HG03095 (cell line): ENCODE measurements around the gene KIF3C.
"Not testable (repeated sequence)": the region's sequence is repeated elsewhere in the genome, so short reads cannot be mapped to it uniquely, and the experiment has no call there.

Experiments
- ATAC-seq: cut with Tn5 transposase; IDR thresholded peaks from one replicate; pipeline ENCODE4 v1.9.1; 2021; ENCODE audit warnings: moderate library complexity; ENCODE audit not compliant: unreplicated experiment

Gene KIF3C

DNA sequence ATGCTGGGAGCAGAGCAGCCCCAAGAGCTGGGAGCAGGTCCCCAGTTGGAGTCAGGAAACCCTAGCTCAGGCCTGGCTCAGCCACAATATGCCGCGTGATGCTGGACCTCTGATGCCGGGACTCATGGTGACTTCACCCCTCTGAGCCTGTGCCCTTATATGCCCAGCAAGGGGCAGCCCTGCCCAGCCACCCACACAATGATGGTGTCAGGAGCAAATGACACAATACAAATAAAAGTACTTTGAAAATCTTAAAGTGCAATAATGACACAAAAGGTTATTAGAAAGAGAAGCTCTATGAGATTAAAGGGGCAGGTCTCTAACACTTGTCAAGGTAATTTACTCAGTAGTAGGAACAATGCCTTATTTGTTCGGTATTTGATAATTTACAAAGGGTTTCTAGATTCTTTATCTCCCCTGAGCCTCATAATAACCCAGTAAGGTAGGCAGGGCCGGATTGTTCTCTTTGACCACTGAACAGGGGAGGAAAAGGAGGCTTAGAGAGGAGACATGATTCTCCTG is 18.3 kb upstream of the KIF3C start:
- ATAC-seq = no peak

DNA sequence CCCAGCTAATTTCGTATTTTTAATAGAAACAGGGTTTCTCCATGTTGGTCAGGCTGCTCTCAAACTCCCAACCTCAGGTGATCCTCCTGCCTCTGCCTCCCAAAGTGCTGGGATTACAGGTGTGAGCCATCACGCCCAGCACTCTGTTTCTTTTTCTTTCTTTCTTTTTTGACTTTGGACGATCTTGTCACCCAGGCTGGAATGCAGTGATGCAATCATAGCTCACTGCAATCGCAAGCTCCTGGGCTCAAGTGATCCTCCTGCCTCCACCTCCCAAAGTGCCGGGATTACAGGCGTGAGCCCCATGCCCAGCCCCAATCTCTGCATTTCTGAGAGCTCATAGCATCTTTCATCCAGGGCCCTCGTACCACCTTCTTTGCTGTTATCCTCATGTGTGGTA is 17.1 kb upstream of the KIF3C start:
- not testable (repeated sequence) for ATAC-seq

DNA sequence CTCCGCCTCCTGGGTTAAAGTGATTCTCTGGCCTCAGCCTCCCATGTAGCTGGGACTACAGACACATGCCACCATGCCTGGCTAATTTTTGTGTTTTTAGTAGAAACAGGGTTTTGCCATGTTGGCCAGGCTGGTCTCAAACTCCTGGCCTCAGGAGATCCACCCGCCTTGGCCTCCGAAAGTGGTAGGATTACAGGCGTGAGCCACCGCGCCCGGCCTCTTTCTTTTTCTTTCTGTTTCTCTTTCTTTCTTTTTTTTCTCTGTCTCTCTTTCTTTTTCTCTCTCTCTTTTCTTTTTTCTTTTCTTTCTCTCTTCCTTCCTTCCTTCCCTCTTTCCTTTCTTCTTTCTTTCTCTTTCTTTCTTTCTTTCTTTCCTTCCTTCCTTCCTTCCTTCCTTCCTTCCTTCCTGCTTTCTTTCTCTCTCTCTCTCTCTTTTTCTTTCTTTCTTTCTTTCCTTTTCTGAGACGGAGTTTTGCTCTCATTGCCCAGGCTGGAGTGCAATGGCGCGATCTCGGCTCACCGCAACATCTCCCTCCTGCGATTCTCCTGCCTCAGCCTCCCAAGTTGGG is 16.6 kb upstream of the KIF3C start:
- not testable (repeated sequence) for ATAC-seq

DNA sequence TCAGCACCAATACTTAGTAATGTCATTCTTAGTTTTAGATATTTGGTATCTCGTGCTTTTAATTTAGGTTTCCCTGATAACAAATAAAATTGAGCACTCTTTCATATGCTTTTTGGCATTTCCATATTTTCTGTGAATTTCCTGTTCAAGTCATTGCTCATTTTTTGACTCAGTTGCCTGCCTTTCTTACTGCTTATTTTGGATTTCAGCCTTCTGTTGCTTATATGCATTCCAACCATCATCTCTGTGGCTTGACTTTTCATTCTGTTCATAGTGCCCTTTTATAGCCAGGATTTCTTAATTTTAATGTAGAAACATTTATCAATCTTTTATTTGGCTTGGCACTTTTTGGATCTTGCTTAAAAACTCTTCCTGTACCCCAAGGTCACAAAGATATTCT is 14.5 kb upstream of the KIF3C start:
- ATAC-seq = no peak

DNA sequence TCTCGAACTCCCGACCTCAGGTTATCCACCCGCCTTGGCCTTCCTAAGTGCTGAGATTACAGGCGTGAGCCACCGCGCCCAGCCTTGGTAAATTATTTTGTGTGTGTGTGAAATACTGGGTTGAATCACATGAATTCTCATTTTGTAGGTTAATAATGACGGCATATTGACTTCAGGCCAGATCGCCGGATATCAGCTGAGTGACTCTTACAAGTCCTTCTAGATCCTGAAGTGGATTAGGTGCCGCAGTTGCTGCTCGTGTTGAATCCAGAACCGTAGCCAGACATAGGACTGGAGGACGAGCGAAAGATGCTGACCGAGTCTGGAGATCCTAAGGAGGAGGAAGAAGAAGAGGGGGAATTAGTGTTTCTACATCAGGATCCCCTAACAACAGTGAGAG is 12.2 kb upstream of the KIF3C start:
- no peak for ATAC-seq

DNA sequence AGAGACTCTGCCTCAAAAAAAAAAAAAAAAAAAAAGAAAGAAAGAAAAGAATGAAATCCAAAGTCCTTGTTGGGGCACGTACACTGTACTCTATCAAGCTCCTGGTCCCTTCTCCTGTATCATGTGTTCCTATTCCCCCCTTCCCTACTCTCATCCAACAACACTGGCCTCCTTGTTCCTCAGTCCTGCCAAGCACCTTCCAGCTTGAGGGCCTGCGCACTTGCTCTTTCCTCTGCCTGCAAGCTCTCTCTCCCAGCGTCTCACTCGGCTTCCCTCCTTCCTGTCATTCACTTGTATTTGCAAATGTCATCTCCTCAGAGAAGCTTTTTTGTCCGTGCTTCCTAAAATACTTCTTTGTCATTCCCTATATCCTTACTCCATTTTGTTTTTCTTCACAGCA is 10.8 kb upstream of the KIF3C start:
- no peak for ATAC-seq

DNA sequence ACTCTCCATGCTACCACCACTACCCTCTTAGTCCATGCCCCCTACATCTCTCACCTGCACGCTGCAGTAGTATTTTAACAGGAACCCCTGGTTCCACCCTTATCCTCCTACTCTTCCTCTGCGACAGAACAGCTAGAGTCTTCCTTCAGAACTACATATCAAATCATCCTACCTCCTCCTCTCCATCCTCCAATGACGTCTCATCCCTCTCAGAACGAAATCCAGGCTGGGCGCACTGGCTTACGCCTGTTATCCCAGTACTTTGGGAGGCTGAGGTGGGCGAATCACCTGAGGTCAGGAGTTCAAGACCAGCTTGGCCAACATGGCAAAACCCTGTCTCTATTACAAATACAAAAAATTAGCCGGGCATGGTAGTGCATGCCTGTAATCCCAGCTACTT is 10.3 kb upstream of the KIF3C start:
- no peak for ATAC-seq

DNA sequence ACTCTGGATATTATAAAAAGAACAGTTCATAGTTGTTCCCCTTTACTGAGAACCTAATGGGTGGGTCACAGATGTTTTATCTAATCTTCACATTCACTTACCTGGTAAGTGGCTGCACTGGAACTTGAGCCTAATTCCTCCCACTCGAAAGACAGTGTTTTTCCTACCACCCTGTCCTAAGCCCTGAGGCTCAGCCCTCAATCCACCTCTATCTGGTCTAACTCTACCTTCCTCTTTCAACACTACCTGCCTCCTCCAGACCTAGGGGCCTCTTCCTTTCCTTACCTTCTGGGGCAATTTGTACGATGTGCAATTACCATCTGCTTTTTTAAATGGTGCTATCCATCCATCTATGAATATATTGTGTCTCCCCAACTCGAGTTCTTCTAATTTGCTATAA is 9.7 kb upstream of the KIF3C start:
- ATAC-seq = no peak

DNA sequence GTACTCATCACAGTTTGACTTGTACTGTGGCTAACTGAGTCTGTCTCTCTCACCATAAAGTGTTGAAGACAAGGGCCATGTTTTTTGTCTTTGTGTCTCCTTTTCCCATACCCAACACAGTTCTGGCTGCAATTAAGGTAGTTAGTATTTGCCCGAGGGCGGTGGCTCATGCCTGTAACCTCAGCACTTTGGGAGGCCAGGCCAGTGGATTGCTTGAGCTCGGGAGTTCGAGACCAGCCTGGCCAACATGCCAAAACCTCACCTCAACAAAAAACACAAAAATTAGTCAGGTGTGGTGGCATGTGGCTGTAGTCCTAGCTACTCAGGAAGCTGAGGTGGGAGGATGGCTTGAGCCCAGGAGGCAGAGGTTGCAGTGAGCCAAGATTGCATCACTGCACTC is 6.9 kb upstream of the KIF3C start:
- ATAC-seq = no peak

DNA sequence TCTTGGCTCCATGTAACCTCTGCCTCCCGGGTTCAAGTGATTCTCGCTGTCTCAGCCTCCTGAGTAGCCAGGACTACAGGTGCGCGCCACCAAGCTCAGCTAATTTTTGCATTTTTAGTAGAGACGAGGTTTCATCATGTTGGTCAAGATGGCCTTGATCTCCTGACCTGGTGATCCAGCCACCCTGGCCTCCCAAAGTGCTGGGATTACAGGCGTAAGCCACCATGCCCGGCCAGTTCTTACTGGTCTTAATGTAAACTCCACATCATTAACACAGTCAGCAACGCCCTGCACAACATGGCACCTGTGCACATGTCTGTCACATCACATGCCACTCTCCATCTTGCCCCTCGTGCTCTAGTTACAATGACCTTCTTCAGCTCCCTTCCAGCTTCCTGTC is 5.8 kb upstream of the KIF3C start:
- no peak for ATAC-seq

DNA sequence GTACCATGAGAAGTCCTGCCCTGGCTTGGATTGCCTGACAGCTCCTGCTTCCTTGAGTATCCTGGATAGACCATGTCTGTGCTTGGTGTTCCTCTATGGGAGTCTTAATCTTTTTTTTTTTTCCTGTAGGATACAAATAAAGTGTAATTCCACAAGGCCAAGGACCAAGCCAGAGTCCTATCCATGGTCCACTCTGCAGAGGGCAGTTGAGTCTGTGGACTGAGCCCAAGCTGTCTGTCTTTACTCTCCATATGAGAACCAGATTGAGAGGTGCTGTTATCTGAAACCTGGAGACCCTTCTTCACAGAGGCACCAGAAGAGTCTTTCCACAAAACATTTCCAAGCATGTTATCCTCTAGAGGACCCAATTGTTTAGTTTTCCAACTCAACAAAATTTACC is 1.4 kb upstream of the KIF3C start:
- no peak for ATAC-seq

DNA sequence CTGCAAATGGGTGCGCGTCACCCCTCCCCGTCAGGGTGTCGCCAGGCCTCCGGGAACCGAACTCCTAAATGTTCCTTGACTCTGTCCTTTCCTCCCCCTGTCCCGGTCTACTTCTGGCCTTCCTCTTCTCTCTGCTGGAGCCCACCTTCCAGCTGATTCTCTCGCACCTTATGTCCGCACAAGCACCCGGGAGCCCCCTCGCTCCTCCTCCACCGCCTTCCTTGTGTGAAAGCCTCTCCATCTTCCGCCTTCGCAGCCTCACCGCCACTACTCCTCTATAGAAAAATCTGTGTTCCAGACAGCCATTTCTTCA is 627 bp upstream of the KIF3C start:
- ATAC-seq = no peak

DNA sequence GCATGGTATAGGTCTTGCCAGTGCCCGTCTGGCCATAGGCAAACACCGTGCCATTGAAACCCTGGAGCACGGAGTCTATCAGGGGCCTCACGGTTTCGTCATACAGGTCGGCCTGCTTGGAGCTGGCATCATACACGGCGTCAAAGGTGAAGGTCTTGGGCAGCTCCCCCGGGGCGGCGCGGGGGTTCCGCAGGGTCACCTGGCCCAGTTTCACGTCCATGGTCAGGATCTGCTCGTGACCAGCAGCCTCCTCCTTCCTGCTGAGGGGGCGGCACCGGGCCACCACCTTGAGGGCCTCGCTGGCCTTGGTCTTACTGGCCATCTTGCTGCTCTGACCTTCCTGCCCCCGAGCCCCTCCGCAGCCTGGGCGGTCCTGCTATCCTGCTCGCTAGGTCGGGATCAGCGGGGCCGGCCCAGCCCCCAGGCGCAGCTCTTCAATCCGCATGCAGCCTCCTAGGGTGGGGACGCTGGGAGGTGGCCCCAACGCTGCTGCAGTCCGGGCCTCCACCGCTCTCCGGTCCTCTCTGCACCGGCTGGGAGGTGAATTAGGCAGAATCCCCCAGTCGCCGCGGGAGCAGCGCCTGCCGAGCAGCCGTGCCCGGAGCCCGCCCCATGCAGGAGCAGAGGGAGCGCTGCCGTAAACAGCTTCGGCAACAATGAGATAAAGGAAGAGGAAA is 563 bp downstream of the KIF3C start:
- ATAC-seq = no peak

DNA sequence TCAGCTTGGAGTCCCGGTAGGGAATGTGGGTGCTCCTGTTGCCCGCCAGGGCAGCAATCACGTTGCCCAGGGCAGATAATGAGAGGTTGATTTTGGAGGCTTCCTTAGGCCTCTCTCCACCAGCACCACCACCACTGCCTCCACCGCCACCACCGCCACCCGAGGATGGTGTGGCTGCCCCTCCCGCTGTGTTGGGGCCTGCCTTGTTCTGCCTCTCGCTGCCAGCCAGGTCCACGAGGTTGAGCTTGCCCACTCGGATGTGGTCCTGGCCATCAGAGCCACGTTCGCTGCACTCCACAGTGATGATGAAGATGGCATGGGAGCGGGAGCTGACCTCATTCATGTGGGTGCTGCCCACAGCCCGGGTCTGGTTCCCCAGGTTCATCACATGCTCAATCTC is 1.3 kb downstream of the KIF3C start:
- no peak for ATAC-seq

DNA sequence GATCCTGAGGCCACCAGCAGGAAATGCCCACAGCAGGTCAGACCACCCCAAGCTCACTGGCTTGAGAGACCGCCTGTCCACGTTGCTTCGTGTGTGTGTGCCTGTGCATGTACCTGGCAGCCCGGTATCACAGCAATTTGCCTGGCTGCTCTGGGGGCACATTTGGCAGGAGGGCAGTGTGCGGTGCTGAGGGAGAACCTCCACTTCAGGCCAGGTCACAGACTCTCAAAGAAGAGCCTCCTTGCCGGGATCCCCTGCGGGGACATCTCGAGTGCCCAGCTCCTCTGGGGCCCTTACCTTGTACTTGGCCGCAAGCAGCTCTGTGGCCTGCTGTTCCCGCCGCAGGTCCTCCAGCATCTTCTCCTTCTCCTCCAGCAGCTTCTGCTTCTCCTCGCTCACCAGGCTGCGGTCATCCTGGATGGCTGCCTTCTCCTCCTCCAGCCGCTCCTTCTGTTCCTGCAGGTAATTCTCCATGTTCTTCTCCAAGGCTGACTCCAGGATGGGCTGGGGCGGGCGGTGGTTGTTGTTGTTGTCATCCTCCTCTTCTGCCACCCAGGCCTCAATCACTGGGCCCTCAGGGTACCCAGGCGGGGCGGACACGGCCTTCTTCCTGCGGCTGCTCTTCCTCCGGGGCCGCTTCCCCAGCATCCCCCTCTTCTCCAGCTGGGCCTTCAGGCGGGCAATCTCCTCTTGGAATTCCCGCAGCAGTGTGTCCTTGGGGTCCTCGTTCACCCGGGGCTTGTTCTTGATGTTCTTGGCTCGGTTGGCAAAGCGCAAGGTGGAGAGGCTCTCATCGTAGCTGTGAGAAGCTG is 2.0 kb downstream of the KIF3C start:
- ATAC-seq = no peak

DNA sequence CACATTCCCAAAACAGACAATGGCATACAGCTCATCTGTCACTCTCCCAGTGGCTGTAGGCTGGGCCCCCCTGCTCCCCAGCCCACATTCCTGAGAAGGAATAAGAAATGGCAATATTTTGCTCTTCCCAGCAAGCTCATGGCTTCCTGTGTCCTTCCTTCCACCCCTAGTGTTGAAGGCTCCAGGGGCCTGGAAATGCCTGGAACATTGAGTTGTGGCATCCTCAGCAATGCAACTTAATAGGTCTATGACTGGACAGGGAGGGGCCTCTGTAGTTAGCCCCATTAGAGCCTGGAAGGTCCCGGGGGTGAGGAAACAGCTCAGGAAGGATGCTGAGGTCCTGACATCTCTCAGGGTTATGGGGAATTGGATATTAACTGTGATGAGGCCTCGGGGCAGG is 3.3 kb downstream of the KIF3C start:
- ATAC-seq = no peak

DNA sequence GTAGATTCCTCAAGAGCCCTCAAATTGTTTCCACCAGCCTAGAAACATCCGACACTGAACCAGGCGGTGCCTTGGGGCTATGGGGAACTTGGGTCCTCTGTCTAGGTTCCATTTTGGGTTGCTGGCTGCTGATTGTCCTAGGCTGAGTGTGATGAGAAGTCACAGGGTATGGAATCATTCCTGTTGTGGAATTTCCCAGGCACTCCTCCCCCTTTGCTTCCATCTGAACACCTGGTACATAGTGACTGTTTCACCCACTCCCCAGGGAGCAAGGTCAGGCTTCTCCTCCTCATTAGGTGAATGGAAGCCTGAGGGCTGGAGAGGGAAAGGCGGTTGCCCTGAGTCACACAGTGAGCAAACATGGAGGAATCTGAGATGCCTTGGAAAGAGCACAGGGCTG is 4.5 kb downstream of the KIF3C start:
- ATAC-seq = no peak

DNA sequence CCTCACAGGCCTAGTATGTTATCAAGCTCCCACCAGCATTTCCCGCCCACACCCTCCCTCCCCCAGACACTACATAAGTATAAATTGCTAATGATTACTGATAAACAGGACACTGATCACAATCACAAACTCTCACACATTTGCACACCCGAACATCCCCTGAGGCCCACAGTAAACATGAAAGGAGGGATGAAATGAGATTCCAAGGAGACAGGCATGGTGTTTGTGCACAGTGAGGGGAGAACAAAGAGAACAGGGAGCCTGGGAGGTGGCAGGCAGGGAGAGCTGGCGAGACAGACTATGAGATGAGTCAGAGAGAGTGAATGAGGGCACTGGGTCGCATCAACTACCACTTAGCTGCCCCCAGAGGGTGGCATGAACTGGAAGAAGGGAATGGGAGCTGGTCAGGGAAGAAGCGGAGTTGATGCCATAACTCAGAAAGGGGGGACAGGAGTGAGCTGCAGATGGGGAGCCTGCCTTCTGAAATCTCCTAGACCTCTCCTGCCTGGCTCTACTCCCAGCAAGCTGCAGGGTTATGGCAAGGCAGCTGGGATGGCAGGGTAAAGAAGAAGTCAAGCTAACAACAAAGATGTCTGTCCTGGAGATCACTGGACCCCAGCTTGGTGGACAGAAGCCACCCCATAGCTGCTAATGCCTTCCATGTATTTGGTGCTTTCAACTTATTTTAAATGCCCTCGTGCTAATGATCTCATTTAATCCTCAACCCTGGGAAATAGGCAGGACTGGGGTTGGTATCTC is 5.1 kb downstream of the KIF3C start:
- no peak for ATAC-seq

DNA sequence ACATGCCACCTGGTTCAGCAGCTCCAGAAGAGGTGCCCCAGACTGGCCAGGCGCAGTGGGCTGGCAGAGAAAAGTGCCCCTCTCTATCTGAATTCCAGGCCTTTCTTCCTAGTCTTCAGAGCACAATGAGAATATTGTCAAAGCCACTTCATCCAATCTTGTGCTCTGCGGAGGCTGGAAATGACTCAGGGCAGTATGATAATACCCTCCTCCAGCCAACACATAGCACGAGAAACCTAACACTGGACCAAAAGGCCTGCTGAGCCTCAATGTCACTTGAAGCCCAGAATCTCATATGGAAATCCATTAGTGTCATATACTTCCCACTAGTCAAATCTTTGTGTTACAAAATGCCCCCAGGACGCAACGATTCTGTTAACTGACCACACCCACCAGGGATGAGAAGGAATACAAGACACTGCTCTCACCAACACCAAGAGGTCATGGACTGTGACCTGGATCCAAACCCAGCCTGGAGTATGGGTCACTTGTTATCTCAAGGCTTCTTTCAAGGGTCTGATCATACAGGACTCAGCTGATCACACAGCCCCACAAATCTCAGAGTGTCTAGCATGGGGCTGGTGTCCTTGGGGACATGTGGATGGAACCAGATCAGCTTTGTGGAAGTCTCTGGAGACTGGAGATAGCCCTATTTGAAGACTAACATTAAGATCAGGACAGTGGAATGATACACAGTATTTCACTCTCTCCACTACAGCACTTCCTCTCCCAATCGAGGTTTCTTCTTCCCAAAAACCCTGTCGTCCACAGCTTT is 10.1 kb downstream of the KIF3C start:
- no peak for ATAC-seq

DNA sequence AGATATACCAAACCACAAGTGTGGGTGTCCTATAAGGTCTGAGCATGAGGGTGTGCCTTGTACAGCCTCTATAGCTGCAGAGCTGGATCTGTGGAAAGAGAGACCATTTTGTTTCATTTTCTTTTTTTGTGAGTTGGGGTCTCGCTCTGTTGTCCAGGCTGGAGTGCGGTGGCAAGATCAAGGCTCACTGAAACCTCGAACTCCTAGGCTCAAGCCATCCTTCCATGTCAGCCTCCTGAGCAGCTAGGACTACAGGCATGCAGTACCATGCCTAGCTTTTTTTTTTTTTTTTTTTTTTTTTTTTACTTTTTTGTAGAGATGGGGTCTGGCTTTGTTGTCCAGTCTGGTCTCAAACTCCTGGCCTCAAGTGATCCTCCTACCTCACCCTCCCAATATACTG is 10.7 kb downstream of the KIF3C start:
- no peak for ATAC-seq
